Caco-2 (cell line): ENCODE data around the gene CR1L. TPM values are rescaled to one million over a fixed set of nuclear protein-coding genes. Genes with fewer than 3 reads are reported as not detected.
"Not testable (repeated sequence)": the region's sequence is repeated elsewhere in the genome, so short reads cannot be mapped to it uniquely, and the experiment has no call there.

Source experiments
- BruUV-seq: library from RNA; stranded (reverse); fragments of 400-500 nt; replicated peaks from 2 replicates; lab custom pipeline; 2021; lab: Mats Ljungman, UMichigan
- CTCF ChIA-PET: fragments of 300-600 bp; sonication (Branson Sonifier 250); formaldehyde crosslinking; loops from one replicate; lab custom pipeline; 2022; ENCODE audit warnings: antibody characterized with exemption; lab: Charles Lee
- POLR2A ChIA-PET: fragments of 300-600 bp; sonication (Branson Sonifier 250); formaldehyde crosslinking; loops from one replicate; lab custom pipeline; 2022; ENCODE audit warnings: antibody characterized with exemption; lab: Charles Lee
- DNase-seq, 2 experiments: peaks; one replicate each; pipeline versions ENCODE4 v3.0.0 to v3.0.0-alpha.2; 2020 to 2022
- H3K27me3 ChIP-seq: replicated peaks from 2 replicates; pipeline ENCODE4 v1.6.0; 2011; ENCODE audit warnings: low read length; ENCODE audit not compliant: control insufficient read depth, insufficient read depth
- H3K36me3 ChIP-seq: 2 replicates; pipeline ENCODE4 v1.5.1; 2011; ENCODE audit warnings: low read length; ENCODE audit not compliant: control insufficient read depth, insufficient read depth
- H3K4me1 ChIP-seq: fragments of 250-450 bp; sonication (Bioruptor Pico); 2 replicates; pipeline ENCODE4 v1.5.1; 2020; ENCODE audit warnings: mild to moderate bottlenecking
- H3K4me3 ChIP-seq: 2 replicates; pipeline ENCODE4 v1.5.1; 2011; ENCODE audit warnings: low read depth, mild to moderate bottlenecking, control low read depth, low read length
- H3K9me3 ChIP-seq: fragments of 250-450 bp; sonication (Bioruptor Pico); 2 replicates; pipeline ENCODE4 v1.5.1; 2020; ENCODE audit warnings: mild to moderate bottlenecking, moderate library complexity
- H3K27ac Mint-ChIP-seq: one replicate; pipeline ENCODE4 v1.8.0; 2022; ENCODE audit warnings: mixed read lengths; ENCODE audit not compliant: unreplicated experiment
- H3K27me3 Mint-ChIP-seq: one replicate; pipeline ENCODE4 v1.8.0; 2022; ENCODE audit warnings: mixed read lengths; ENCODE audit not compliant: insufficient read depth, unreplicated experiment
- H3K36me3 Mint-ChIP-seq: one replicate; pipeline ENCODE4 v1.8.0; 2022; ENCODE audit warnings: mild to moderate bottlenecking, mixed read lengths; ENCODE audit not compliant: insufficient read depth, unreplicated experiment
- H3K4me1 Mint-ChIP-seq: one replicate; pipeline ENCODE4 v1.8.0; 2022; ENCODE audit warnings: low read depth, mixed read lengths; ENCODE audit not compliant: unreplicated experiment
- H3K4me3 Mint-ChIP-seq: one replicate; pipeline ENCODE4 v1.8.0; 2022; ENCODE audit warnings: mild to moderate bottlenecking, moderate library complexity, mixed read lengths; ENCODE audit not compliant: unreplicated experiment
- H3K9me3 Mint-ChIP-seq: one replicate; pipeline ENCODE4 v1.8.0; 2022; ENCODE audit warnings: mixed read lengths; ENCODE audit not compliant: unreplicated experiment
- intact Hi-C: fragments of 100-400 bp; cut with micrococcal nuclease; formaldehyde crosslinking; loops from one replicate; pipeline ENCODE4 v1.10.0; 2022; ENCODE audit not compliant: unreplicated experiment
- total RNA-seq: library from RNA; stranded (reverse); gene quantifications from 2 replicates; pipeline ENCODE4 v1.2.3, GENCODE V29; 2022
- TF ChIP-seq, protein P1 (sequence below), 2 experiments: fragments of 200-600 bp in 1 of 2; IDR thresholded peaks; 1 replicate in 1 of 2; 2 replicates in 1 of 2; pipeline versions ENCODE4 v1.5.1 to v1.8.0; 2011 to 2022; ENCODE audit warnings: antibody characterized with exemption in 1 of 2, control low read depth in 1 of 2, inconsistent platforms in 1 of 2, low read depth in 1 of 2, low read length in 1 of 2, mild to moderate bottlenecking in 1 of 2, moderate library complexity in 1 of 2; ENCODE audit not compliant: insufficient read depth in 1 of 2, severe bottlenecking in 1 of 2, unreplicated experiment in 1 of 2

Gene CR1L
- total RNA-seq, 1 experiment from 2014 or later = not detected

GRCh38 chr1:207633226-207633625 is 11.7 kb upstream of the CR1L start:
- BruUV-seq = no TSS peak
- Histone ChIP-seq H3K27me3 (no peaks in the 10 kb centered on the region), H3K36me3 (no peaks in the 10 kb centered on the region), H3K9me3 (no peaks in the 10 kb centered on the region), H3K4me3 (no peak overlapping the region), H3K4me1 (no peaks in the 10 kb centered on the region)
- CTCF ChIA-PET = no interaction called here
- H3K4me1 Mint-ChIP-seq = peaks cover 11% of the 10 kb centered on the region
- intact Hi-C loops = no loop called here
- no peak overlapping the region for H3K27ac Mint-ChIP-seq
- TF ChIP-seq, protein P1, sequence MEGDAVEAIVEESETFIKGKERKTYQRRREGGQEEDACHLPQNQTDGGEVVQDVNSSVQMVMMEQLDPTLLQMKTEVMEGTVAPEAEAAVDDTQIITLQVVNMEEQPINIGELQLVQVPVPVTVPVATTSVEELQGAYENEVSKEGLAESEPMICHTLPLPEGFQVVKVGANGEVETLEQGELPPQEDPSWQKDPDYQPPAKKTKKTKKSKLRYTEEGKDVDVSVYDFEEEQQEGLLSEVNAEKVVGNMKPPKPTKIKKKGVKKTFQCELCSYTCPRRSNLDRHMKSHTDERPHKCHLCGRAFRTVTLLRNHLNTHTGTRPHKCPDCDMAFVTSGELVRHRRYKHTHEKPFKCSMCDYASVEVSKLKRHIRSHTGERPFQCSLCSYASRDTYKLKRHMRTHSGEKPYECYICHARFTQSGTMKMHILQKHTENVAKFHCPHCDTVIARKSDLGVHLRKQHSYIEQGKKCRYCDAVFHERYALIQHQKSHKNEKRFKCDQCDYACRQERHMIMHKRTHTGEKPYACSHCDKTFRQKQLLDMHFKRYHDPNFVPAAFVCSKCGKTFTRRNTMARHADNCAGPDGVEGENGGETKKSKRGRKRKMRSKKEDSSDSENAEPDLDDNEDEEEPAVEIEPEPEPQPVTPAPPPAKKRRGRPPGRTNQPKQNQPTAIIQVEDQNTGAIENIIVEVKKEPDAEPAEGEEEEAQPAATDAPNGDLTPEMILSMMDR (IDR thresholded peaks at IDR 0.05; ENCODE audit: insufficient read depth in 1 of 2, low read depth in 1 of 2, low read length in 1 of 2, severe bottlenecking in 1 of 2, unreplicated experiment in 1 of 2) = no peak
- H3K9me3 Mint-ChIP-seq = no peaks in the 10 kb centered on the region
- no peaks in the 10 kb centered on the region for H3K36me3 Mint-ChIP-seq
- H3K27me3 Mint-ChIP-seq = peaks cover 11% of the 10 kb centered on the region
- POLR2A ChIA-PET = no interaction called here
- DNase-seq = no peak
- H3K4me3 Mint-ChIP-seq = no peak overlapping the region

GRCh38 chr1:207633699-207634289 is 11.1 kb upstream of the CR1L start:
- DNase-seq, H3K36me3 ChIP-seq, CTCF ChIA-PET, H3K27ac Mint-ChIP-seq, H3K4me3 ChIP-seq, H3K9me3 ChIP-seq, H3K4me1 ChIP-seq, H3K4me3 Mint-ChIP-seq, H3K9me3 Mint-ChIP-seq, H3K27me3 ChIP-seq, H3K36me3 Mint-ChIP-seq, BruUV-seq, POLR2A ChIA-PET, intact Hi-C loops: not testable (repeated sequence)
- Mint-ChIP-seq H3K4me1 (peaks cover 11% of the 10 kb centered on the region), H3K27me3 (peaks cover 11% of the 10 kb centered on the region)

DNA sequence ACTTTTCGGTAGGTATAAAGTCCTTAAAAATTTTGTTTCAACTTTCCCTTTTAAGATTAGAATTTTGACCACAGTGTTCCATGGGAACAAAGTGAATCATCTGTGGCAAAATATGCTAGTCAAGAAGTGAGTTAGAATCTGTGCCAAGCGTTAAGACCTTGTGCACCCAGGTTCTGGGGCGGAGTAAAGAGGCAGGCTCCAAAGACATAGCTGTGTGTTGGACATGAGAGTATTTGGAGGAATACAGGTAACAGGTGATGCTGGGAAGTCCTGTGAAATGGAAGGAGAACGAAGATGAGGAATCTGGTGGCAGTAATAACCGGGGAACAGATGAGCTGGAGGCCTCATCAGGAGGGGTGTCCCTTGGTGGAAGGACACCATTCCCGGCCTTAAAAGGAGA is 10.6 kb upstream of the CR1L start:
- H3K9me3 Mint-ChIP-seq, H3K36me3 ChIP-seq, H3K9me3 ChIP-seq, BruUV-seq, H3K27ac Mint-ChIP-seq, H3K4me1 ChIP-seq, DNase-seq, H3K4me3 ChIP-seq, H3K4me3 Mint-ChIP-seq, H3K27me3 ChIP-seq, intact Hi-C loops, POLR2A ChIA-PET, CTCF ChIA-PET, H3K36me3 Mint-ChIP-seq: not testable (repeated sequence)
- H3K27me3 Mint-ChIP-seq = peaks cover 12% of the 10 kb centered on the region
- H3K4me1 Mint-ChIP-seq = peaks cover 11% of the 10 kb centered on the region

- DNase-seq, H3K36me3 ChIP-seq, H3K27me3 ChIP-seq, intact Hi-C loops, H3K4me1 ChIP-seq, H3K27me3 Mint-ChIP-seq, BruUV-seq, H3K9me3 Mint-ChIP-seq, H3K36me3 Mint-ChIP-seq, H3K9me3 ChIP-seq, H3K4me3 ChIP-seq, POLR2A ChIA-PET, CTCF ChIA-PET, H3K4me3 Mint-ChIP-seq, H3K27ac Mint-ChIP-seq: not testable (repeated sequence)
- H3K4me1 Mint-ChIP-seq = peaks cover 11% of the 10 kb centered on the region
Measured at GRCh38 chr1:207635569-207636186, 9.3 kb upstream of the CR1L start.

- H3K4me3 ChIP-seq, H3K4me3 Mint-ChIP-seq, H3K9me3 Mint-ChIP-seq, H3K4me1 ChIP-seq, intact Hi-C loops, H3K27me3 Mint-ChIP-seq, H3K27me3 ChIP-seq, POLR2A ChIA-PET, H3K36me3 Mint-ChIP-seq, CTCF ChIA-PET, H3K9me3 ChIP-seq, DNase-seq, H3K36me3 ChIP-seq, H3K27ac Mint-ChIP-seq, BruUV-seq: not testable (repeated sequence)
- peaks cover 11% of the 10 kb centered on the region for H3K4me1 Mint-ChIP-seq
Measured at GRCh38 chr1:207638487-207639145, 6.3 kb upstream of the CR1L start.

- CTCF ChIA-PET, POLR2A ChIA-PET, H3K9me3 Mint-ChIP-seq, BruUV-seq, H3K9me3 ChIP-seq, DNase-seq, H3K27me3 Mint-ChIP-seq, H3K4me1 ChIP-seq, H3K4me3 Mint-ChIP-seq, H3K4me3 ChIP-seq, H3K36me3 ChIP-seq, H3K27me3 ChIP-seq, H3K27ac Mint-ChIP-seq, intact Hi-C loops, H3K36me3 Mint-ChIP-seq: not testable (repeated sequence)
- H3K4me1 Mint-ChIP-seq = peaks cover 11% of the 10 kb centered on the region
Measured at GRCh38 chr1:207639362-207639761, 5.6 kb upstream of the CR1L start.
